ENCODE data around the gene GRPEL1. TPM values are rescaled to one million over a fixed set of nuclear protein-coding genes. Genes with fewer than 3 reads are reported as not detected.
A peak's percentile ranks its signal among the peaks of the same experiment; 100 is the strongest.

GRPEL1 gene
- total and polyA plus RNA-seq, 3 experiments from 2014 or later: 54.8 to 94.5 (median 94.0) TPM

DNA sequence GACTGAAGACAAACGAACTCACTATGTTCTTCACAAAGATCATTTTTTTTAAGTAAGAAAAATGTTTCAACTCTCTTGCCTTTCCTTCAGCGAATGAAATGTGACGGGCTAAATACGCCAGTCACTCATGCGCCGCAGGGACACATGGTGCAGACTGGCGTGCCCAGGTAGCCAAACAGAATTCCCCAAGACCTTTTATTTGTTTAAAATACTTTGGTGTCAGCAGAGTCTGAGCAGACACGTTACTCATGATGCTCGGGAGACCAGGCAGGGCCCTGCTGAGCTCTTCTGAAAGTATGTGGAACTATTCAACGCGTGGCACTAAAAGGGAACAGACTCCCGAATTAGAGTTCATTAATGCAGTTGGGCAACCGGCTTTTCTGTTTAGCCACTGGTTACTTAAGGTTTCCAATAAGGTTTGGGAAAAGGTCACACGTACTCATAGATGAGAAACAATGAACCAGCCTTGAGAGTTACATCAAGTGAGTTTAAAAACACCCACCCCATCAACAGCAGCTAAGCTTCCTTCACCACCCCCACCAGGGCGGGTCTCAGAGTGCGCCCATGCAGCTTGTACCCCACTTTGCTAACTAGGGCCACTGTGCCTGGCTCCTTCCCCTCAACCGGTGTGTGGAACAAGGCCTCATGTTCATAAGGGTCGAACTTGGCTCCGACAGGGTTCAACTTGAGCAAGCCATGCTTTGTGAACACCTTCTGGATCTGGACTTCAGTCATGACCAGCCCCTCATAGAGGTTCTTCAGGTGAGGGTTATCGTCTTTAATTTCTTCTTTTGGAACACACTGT is 7.3 kb downstream of the GRPEL1 start:
- H3K27me3 ChIP-seq (ENCODE audit: insufficient read depth, low read length, poor library complexity, severe bottlenecking): no peaks in the 10 kb centered on the region
- Mint-ChIP-seq H3K27me3 (peaks cover 0 to 1% of the 10 kb centered on the region in 2 donors), H3K4me3 (peak overlapping the region in 1 of 7 donors; percentile 9), H3K36me3 (peaks cover 0 to 86% (median 7%) of the 10 kb centered on the region in 3 donors), H3K27ac (peak overlapping the region in 1 of 8 donors; percentile 41), H3K9me3 (no peaks in the 10 kb centered on the region), H3K4me1 (peaks cover 7 to 27% (median 24%) of the 10 kb centered on the region in 3 donors)
- peaks cover 56% of the 10 kb centered on the region for H3K36me3 ChIP-seq (ENCODE audit: insufficient read depth, low read length)
- no peak overlapping the region for H3K4me3 ChIP-seq (ENCODE audit: low read length)
- peaks cover 6% of the 10 kb centered on the region for H3K4me1 ChIP-seq (ENCODE audit: insufficient read depth, low read length)
- H3K27ac ChIP-seq (ENCODE audit: low read depth, low read length): no peak overlapping the region
- ChIA-PET POLR2A (no interaction called here), CTCF (interaction anchor here (3.3 kb wide), 1 partner anchor 17 kb away, joined by 9 read pairs; the partner anchor contains the start of gene TADA2B)
- DNase-seq: no peak
- no peaks in the 10 kb centered on the region for H3K9me3 ChIP-seq (ENCODE audit: low read length)

DNA sequence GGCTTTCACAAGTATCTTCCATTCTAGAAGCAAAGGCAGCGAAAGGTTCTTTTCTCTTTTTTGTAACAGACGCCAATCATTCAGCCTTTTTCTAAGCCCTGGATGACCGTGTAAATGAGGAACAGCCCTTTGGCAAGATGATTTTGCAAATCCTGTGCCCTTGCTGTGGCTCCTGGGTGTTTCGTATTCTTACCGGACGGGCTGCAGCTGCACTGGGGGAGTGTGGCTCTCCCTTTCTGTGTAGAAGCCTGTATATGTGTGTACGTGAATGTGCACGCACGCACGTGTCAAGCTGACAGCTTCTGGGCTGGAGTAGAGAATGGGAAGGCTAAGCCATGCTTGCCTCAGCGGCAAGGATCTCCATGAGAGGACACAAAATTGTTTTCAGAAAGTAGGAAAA is 8.2 kb downstream of the GRPEL1 start:
- peak overlapping the region in 1 of 8 donors; percentile 46 for H3K27ac Mint-ChIP-seq
- H3K27ac ChIP-seq (ENCODE audit: low read depth, low read length): no peak overlapping the region
- H3K4me1 ChIP-seq (ENCODE audit: insufficient read depth, low read length): peaks cover under 1% of the 10 kb centered on the region
- H3K27me3 ChIP-seq (ENCODE audit: insufficient read depth, low read length, poor library complexity, severe bottlenecking): no peaks in the 10 kb centered on the region
- H3K4me3 Mint-ChIP-seq: no peak overlapping the region
- CTCF ChIA-PET: interaction anchor here (1.6 kb wide), 1 partner anchor 8 kb away, joined by 7 read pairs; the partner anchor contains the start of gene GRPEL1
- no peak overlapping the region for H3K4me3 ChIP-seq (ENCODE audit: low read length)
- POLR2A ChIA-PET: no interaction called here
- H3K36me3 Mint-ChIP-seq: peaks cover 0 to 89% (median 7%) of the 10 kb centered on the region in 3 donors
- peaks cover 0 to 1% of the 10 kb centered on the region in 2 donors for H3K27me3 Mint-ChIP-seq
- H3K4me1 Mint-ChIP-seq: peaks cover 3 to 20% (median 17%) of the 10 kb centered on the region in 3 donors
- peak in 1 of 5 donors; percentile 23 for DNase-seq
- H3K9me3 Mint-ChIP-seq: no peaks in the 10 kb centered on the region
- H3K36me3 ChIP-seq (ENCODE audit: insufficient read depth, low read length): peaks cover 61% of the 10 kb centered on the region
- no peaks in the 10 kb centered on the region for H3K9me3 ChIP-seq (ENCODE audit: low read length)

DNA sequence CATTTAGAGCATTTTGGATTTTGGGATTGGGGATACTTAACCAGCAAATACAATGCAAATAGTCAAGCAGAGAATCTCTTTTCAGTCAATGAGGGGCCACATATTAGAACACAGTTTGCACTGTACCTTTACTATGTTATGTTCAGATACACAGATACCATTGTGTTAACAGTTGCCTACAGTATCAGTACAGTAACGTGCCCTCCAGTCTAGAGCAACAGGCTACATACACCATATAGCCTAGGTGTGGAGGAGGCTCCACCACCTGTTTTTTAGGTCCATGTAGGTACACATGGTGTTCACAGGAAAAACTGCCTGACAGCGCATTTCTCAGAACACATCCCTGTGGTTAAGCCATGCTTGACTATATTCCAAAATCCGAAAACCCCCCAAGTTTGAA is 9.1 kb downstream of the GRPEL1 start:
- ChIA-PET POLR2A (interaction anchor here (1.1 kb wide), 1 partner anchor 8 kb away, joined by 3 read pairs; no protein-coding TSS in a partner anchor), CTCF (interaction anchor here (1.6 kb wide), 1 partner anchor 9 kb away, joined by 7 read pairs; the partner anchor contains the start of gene GRPEL1)
- DNase-seq: no peak
- H3K4me3 Mint-ChIP-seq: no peak overlapping the region
- H3K27ac ChIP-seq (ENCODE audit: low read depth, low read length): no peak overlapping the region
- peak overlapping the region in 2 of 8 donors; percentile 33 to 58 for H3K27ac Mint-ChIP-seq
- H3K4me1 Mint-ChIP-seq: peaks cover 4 to 21% (median 16%) of the 10 kb centered on the region in 3 donors
- no peaks in the 10 kb centered on the region for H3K9me3 Mint-ChIP-seq
- H3K27me3 Mint-ChIP-seq: peaks cover 0 to 1% of the 10 kb centered on the region in 2 donors
- H3K27me3 ChIP-seq (ENCODE audit: insufficient read depth, low read length, poor library complexity, severe bottlenecking): no peaks in the 10 kb centered on the region
- peaks cover 66% of the 10 kb centered on the region for H3K36me3 ChIP-seq (ENCODE audit: insufficient read depth, low read length)
- no peaks in the 10 kb centered on the region for H3K4me1 ChIP-seq (ENCODE audit: insufficient read depth, low read length)
- H3K9me3 ChIP-seq (ENCODE audit: low read length): no peaks in the 10 kb centered on the region
- H3K4me3 ChIP-seq (ENCODE audit: low read length): no peak overlapping the region
- peaks cover 5 to 91% (median 11%) of the 10 kb centered on the region in 3 donors for H3K36me3 Mint-ChIP-seq

DNA sequence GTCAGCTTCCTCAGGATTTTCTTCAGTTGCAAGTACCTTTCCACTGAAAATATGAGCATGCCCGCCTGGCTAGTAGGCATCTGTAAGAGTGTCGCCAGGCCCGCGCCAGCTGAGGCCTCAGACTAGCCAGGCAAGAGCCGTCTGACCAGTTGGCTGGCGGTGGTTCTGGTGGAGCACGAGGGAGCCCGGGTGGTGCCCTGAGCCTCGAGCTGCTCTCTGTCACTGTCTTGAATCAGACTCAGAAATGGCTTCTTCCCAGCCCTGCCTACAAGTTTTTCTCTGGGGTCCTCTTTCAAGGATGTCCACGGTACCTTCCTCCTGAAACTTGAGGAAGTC is 11.9 kb downstream of the GRPEL1 start:
- ChIA-PET POLR2A (interaction anchor here (0.6 to 2.1 kb wide), 2 partner anchors 11 to 91 kb away, joined by 4 to 10 read pairs; partner anchors contain the start of gene GRPEL1), CTCF (interaction anchor here (0.6 to 3.9 kb wide), 3 partner anchors 9 to 13 kb away, joined by 3 to 30 read pairs (median 3); partner anchors contain the start of gene GRPEL1)
- H3K27ac Mint-ChIP-seq: no peak overlapping the region

DNA sequence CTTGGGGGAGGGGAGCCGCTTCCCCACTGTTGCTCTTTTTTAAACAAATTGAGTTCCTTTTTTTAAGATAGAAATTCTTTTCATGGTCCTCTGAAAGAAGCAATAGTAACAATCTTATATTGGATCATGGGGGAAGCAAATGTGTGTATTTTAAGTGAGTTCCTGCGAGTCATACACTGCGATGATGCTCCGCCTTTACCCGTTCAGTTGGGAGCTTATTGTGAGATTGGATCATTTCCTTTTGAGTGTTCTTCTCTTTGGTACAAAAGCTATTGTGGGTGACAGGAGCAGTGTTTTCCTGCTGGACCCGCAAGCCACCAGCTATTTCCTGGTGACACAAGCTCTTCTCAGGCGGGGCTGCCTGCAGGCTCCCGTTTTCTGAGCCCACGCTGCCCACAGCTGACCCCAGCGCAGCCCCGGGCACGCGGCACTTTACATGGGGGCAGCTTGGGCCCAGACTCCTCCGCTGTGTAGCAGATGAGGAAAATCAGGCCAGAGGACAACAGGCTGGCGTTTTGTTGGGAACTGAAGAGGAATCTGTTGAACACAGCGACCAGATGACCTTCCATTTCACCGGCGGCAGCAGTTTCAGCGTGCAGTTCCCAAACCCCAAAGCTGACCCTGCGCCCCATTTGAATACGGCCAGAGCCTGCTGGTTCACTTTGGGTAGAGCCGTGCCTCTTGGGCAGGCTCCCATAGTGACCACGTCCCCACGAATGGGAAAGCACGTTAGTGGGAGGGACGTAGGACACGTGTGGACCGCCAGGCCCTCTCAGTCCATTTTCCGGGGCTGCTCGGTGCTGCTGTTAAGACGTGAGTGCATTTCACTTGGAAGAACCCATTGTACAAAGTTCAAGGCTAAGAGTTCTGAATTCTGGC is 12.5 kb downstream of the GRPEL1 start:
- H3K4me1 Mint-ChIP-seq: peaks cover 5 to 32% (median 20%) of the 10 kb centered on the region in 3 donors
- H3K4me3 ChIP-seq (ENCODE audit: low read length): no peak overlapping the region
- H3K27me3 ChIP-seq (ENCODE audit: insufficient read depth, low read length, poor library complexity, severe bottlenecking): no peaks in the 10 kb centered on the region
- no peaks in the 10 kb centered on the region for H3K9me3 ChIP-seq (ENCODE audit: low read length)
- H3K27ac ChIP-seq (ENCODE audit: low read depth, low read length): no peak overlapping the region
- CTCF ChIA-PET: interaction anchor here (1.5 to 3.9 kb wide), 2 partner anchors 10 to 14 kb away, joined by 4 to 30 read pairs; partner anchors contain the start of gene GRPEL1
- H3K9me3 Mint-ChIP-seq: no peaks in the 10 kb centered on the region
- peaks cover 37% of the 10 kb centered on the region for H3K36me3 ChIP-seq (ENCODE audit: insufficient read depth, low read length)
- peak in 1 of 5 donors; percentile 14 for DNase-seq
- peaks cover 5 to 75% (median 5%) of the 10 kb centered on the region in 3 donors for H3K36me3 Mint-ChIP-seq
- POLR2A ChIA-PET: interaction anchor here (0.6 to 2.1 kb wide), 3 partner anchors 12 to 90 kb away, joined by 3 to 10 read pairs (median 4); partner anchors contain the start of genes GRPEL1 and TADA2B
- H3K4me1 ChIP-seq (ENCODE audit: insufficient read depth, low read length): peaks cover 10% of the 10 kb centered on the region
- H3K27ac Mint-ChIP-seq: peak overlapping the region in 2 of 8 donors; percentile 18 to 80
- H3K27me3 Mint-ChIP-seq: peaks cover 0 to 1% of the 10 kb centered on the region in 2 donors
- H3K4me3 Mint-ChIP-seq: no peak overlapping the region

More for the DNA sequence above, 11.9 kb downstream of the GRPEL1 start:
- H3K9me3 Mint-ChIP-seq: no peaks in the 10 kb centered on the region
- H3K4me1 Mint-ChIP-seq: peaks cover 5 to 29% (median 20%) of the 10 kb centered on the region in 3 donors
- Histone ChIP-seq H3K9me3 (ENCODE audit: low read length) (no peaks in the 10 kb centered on the region), H3K4me1 (ENCODE audit: insufficient read depth, low read length) (peaks cover 10% of the 10 kb centered on the region), H3K36me3 (ENCODE audit: insufficient read depth, low read length) (peaks cover 43% of the 10 kb centered on the region), H3K27me3 (ENCODE audit: insufficient read depth, low read length, poor library complexity, severe bottlenecking) (no peaks in the 10 kb centered on the region), H3K27ac (ENCODE audit: low read depth, low read length) (no peak overlapping the region), H3K4me3 (ENCODE audit: low read length) (no peak overlapping the region)
- peaks cover 0 to 1% of the 10 kb centered on the region in 2 donors for H3K27me3 Mint-ChIP-seq
- peaks cover 5 to 78% (median 5%) of the 10 kb centered on the region in 3 donors for H3K36me3 Mint-ChIP-seq
- no peak overlapping the region for H3K4me3 Mint-ChIP-seq
- no peak for DNase-seq

DNA sequence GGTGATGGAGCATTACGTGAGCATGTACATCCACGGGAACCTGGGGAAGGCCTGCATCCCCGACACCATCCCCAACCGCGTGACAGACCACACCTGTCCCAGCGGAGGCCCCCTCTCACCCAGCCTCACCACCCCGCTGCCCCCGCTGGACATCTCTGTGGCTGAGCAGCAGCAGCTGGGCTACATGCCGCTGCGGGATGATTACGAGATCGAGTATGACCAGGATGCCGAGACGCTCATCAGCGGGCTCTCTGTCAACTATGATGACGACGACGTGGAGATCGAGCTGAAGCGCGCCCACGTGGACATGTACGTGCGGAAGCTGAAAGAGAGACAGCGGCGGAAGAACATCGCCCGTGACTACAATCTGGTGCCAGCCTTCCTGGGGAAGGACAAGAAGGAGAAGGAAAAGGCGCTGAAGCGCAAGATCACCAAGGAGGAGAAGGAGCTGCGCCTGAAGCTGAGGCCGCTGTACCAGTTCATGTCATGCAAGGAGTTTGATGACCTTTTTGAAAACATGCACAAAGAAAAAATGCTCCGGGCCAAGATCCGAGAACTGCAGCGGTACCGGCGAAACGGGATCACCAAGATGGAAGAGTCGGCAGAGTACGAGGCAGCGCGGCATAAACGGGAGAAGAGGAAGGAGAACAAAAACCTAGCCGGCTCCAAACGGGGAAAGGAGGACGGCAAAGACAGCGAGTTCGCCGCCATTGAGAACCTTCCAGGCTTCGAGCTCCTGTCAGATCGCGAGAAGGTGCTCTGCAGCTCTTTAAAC is 13.6 kb downstream of the GRPEL1 start:
- peak in 1 of 5 donors; percentile 38 for DNase-seq
- Mint-ChIP-seq H3K4me3 (no peak overlapping the region), H3K36me3 (peaks cover 5 to 70% (median 5%) of the 10 kb centered on the region in 3 donors), H3K27ac (peak overlapping the region in 4 of 8 donors; percentile 18 to 80 (median 73)), H3K27me3 (no peaks in the 10 kb centered on the region), H3K4me1 (peaks cover 10 to 40% (median 24%) of the 10 kb centered on the region in 3 donors), H3K9me3 (no peaks in the 10 kb centered on the region)
- Histone ChIP-seq H3K9me3 (ENCODE audit: low read length) (no peaks in the 10 kb centered on the region), H3K27ac (ENCODE audit: low read depth, low read length) (no peak overlapping the region), H3K4me1 (ENCODE audit: insufficient read depth, low read length) (peaks cover 10% of the 10 kb centered on the region), H3K27me3 (ENCODE audit: insufficient read depth, low read length, poor library complexity, severe bottlenecking) (no peaks in the 10 kb centered on the region), H3K36me3 (ENCODE audit: insufficient read depth, low read length) (peaks cover 31% of the 10 kb centered on the region), H3K4me3 (ENCODE audit: low read length) (no peak overlapping the region)
- CTCF ChIA-PET: interaction anchor here (1.5 to 3.9 kb wide), 2 partner anchors 9 to 15 kb away, joined by 4 to 30 read pairs; partner anchors contain the start of gene GRPEL1
- POLR2A ChIA-PET: interaction anchor here (2.1 kb wide), 1 partner anchor 13 kb away, joined by 10 read pairs; the partner anchor contains the start of gene GRPEL1
